Smooth muscle cell (in vitro differentiated cells): Measurements from ENCODE around the gene GPR78. TPM values are rescaled to one million over a fixed set of nuclear protein-coding genes. Genes with fewer than 3 reads are reported as not detected.
"Not testable (repeated sequence)": the region's sequence is repeated elsewhere in the genome, so short reads cannot be mapped to it uniquely, and the experiment has no call there.

Experiments used
- DNase-seq: peaks from one replicate; lab custom pipeline; 2025; ENCODE audit not compliant: unreplicated experiment; lab: John Stamatoyannopoulos, UW
- H2AFZ ChIP-seq: fragments of 200-600 bp; sonication (generic); 2 replicates; pipeline ENCODE4 v1.6.0; 2016; ENCODE audit warnings: antibody characterized with exemption, low read depth, mild to moderate bottlenecking
- H3F3A ChIP-seq: fragments of 200-600 bp; sonication (generic); 2 replicates; pipeline ENCODE4 v1.6.0; 2017; ENCODE audit warnings: antibody characterized with exemption, low read depth
- H3K27ac ChIP-seq: fragments of 200-600 bp; sonication (generic); 2 replicates; pipeline ENCODE4 v1.5.1; 2016; ENCODE audit warnings: low read depth, mild to moderate bottlenecking
- H3K27me3 ChIP-seq: fragments of 200-600 bp; sonication (generic); 2 replicates; pipeline ENCODE4 v1.6.1; 2016; ENCODE audit warnings: low read depth, mild to moderate bottlenecking
- H3K36me3 ChIP-seq: fragments of 200-600 bp; sonication (generic); 2 replicates; pipeline ENCODE4 v1.5.1; 2016; ENCODE audit warnings: low read depth
- H3K4me1 ChIP-seq: fragments of 200-600 bp; sonication (generic); 2 replicates; pipeline ENCODE4 v1.5.1; 2016; ENCODE audit warnings: low read depth
- H3K4me2 ChIP-seq: fragments of 200-600 bp; sonication (generic); 2 replicates; pipeline ENCODE4 v1.6.0; 2016; ENCODE audit warnings: mild to moderate bottlenecking
- H3K4me3 ChIP-seq: fragments of 200-600 bp; sonication (generic); 2 replicates; pipeline ENCODE4 v1.5.1; 2016; ENCODE audit warnings: mild to moderate bottlenecking
- H3K79me2 ChIP-seq: fragments of 200-600 bp; sonication (generic); 2 replicates; pipeline ENCODE4 v1.6.0; 2016; ENCODE audit warnings: low read depth, mild to moderate bottlenecking
- H3K9ac ChIP-seq: fragments of 200-600 bp; sonication (generic); 2 replicates; pipeline ENCODE4 v1.6.0; 2016; ENCODE audit warnings: low read depth
- H3K9me3 ChIP-seq: fragments of 200-600 bp; sonication (generic); replicated peaks from 2 replicates; pipeline ENCODE4 v1.5.1; 2016; ENCODE audit warnings: low read depth
- H4K20me1 ChIP-seq: fragments of 200-600 bp; sonication (generic); 2 replicates; pipeline ENCODE4 v1.6.0; 2016; ENCODE audit warnings: low read depth
- CTCF ChIP-seq: fragments of 200-600 bp; sonication (generic); IDR thresholded peaks from 2 replicates; pipeline ENCODE4 v1.5.1; 2017; ENCODE audit warnings: borderline replicate concordance, mild to moderate bottlenecking, antibody characterized with exemption; ENCODE audit not compliant: insufficient read depth, poor library complexity, severe bottlenecking
- WGBS: methylation state at CpG from one replicate; pipeline ENCODE4 v1.1.7; 2016; ENCODE audit warnings: low lambda C conversion rate; 5-methylcytosine and 5-hydroxymethylcytosine counted together
- polyA plus RNA-seq: library from polyadenylated mRNA; unstranded; fragments of >200 nt; fragmentation: Nextera tagmentation; extraction: Ambion mirVana; gene quantifications from 2 replicates; pipeline ENCODE4 v1.2.1, GENCODE V29; 2016
- total RNA-seq: library from RNA; depleted of rRNA; stranded (reverse); fragments of >200 nt; gene quantifications from 2 replicates; pipeline ENCODE4 v1.2.3, GENCODE V29; 2014

GPR78 gene
- total and polyA plus RNA-seq, 2 experiments from 2014 or later = 0.05 TPM; not detected in 1

DNA sequence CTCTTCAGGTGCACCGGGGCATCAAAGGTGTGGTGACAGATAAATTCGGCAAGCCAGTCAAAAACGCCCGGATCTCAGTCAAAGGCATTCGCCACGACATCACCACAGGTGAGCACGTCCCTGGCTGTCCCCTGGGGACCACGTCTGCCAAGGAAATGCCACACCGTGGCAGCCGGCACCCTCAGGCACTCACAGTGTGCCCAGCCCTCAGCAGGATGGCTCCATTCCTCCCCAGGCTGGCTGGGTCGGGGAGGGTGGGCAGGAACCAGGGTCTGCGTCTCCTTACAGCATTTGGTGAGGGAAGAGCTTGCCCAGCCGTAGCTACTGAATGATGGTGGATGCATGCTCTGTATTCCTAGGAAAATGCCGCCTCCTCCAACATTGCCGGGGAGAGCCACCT lies 38.2 kb downstream of the GPR78 start:
- Histone ChIP-seq H3F3A (no peaks in the 10 kb centered on the region), H3K9me3 (no peaks in the 10 kb centered on the region), H3K9ac (no peak overlapping the region), H2AFZ (no peak overlapping the region), H3K4me2 (no peak overlapping the region), H3K36me3 (no peaks in the 10 kb centered on the region), H3K27ac (no peak overlapping the region), H3K4me1 (no peaks in the 10 kb centered on the region), H3K79me2 (no peaks in the 10 kb centered on the region), H3K27me3 (no peaks in the 10 kb centered on the region), H4K20me1 (no peaks in the 10 kb centered on the region), H3K4me3 (no peak overlapping the region)
- WGBS = 88% methylated on average over 15 of the region's 15 CpGs
- no peak for TF ChIP-seq CTCF
- no peak for DNase-seq

DNA sequence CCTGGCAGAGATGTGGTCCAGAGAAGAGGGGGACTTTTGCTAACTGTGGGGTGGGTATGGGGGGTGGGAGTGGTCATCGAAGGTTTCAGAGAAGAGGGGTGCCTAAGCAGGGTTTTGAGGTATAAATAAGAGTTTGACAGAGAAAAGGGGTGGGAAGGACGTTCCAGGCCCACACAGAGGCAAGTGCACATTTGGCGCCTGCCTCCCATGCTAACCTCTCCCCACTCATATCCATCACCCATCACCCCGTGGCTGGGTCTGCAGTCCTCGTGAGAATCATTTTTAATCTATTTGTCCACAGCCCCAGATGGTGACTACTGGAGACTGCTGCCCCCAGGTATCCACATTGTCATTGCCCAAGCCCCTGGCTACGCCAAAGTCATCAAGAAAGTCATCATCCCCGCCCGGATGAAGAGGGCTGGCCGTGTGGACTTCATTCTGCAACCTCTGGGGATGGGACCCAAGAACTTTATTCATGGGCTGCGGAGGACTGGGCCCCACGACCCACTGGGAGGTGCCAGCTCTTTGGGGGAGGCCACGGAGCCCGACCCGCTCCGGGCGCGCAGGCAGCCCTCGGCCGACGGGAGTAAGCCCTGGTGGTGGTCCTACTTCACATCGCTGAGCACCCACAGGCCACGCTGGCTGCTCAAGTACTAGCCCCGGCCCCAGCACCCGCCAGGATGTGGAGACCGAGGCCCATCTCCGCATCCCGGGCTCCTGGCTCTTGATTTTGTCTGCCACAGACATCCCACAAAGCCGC lies 38.9 kb downstream of the GPR78 start:
- 94% methylated on average over 28 of the region's 28 CpGs for WGBS
- no peak for TF ChIP-seq CTCF
- H3F3A ChIP-seq = no peaks in the 10 kb centered on the region

GRCh38 chr4:8621135-8621534 lies 40.9 kb downstream of the GPR78 start:
- H3K79me2 ChIP-seq, H3K27ac ChIP-seq, H3K9me3 ChIP-seq, H4K20me1 ChIP-seq, H2AFZ ChIP-seq, H3F3A ChIP-seq, DNase-seq, H3K4me3 ChIP-seq, H3K4me1 ChIP-seq, H3K9ac ChIP-seq, H3K36me3 ChIP-seq, H3K27me3 ChIP-seq, H3K4me2 ChIP-seq: not testable (repeated sequence)
- WGBS = 96% methylated on average over 12 of the region's 14 CpGs

More for the DNA sequence above, 38.9 kb downstream of the GPR78 start:
- no peaks in the 10 kb centered on the region for H3K36me3 ChIP-seq
- no peaks in the 10 kb centered on the region for H3K9me3 ChIP-seq
- H3K27ac ChIP-seq = no peak overlapping the region
- no peak for DNase-seq
- H3K4me2 ChIP-seq = no peak overlapping the region
- no peaks in the 10 kb centered on the region for H3K79me2 ChIP-seq
- no peaks in the 10 kb centered on the region for H3K4me1 ChIP-seq
- H2AFZ ChIP-seq = no peak overlapping the region
- H3K27me3 ChIP-seq = no peaks in the 10 kb centered on the region
- H3K9ac ChIP-seq = no peak overlapping the region
- no peaks in the 10 kb centered on the region for H4K20me1 ChIP-seq
- H3K4me3 ChIP-seq = no peak overlapping the region

DNA sequence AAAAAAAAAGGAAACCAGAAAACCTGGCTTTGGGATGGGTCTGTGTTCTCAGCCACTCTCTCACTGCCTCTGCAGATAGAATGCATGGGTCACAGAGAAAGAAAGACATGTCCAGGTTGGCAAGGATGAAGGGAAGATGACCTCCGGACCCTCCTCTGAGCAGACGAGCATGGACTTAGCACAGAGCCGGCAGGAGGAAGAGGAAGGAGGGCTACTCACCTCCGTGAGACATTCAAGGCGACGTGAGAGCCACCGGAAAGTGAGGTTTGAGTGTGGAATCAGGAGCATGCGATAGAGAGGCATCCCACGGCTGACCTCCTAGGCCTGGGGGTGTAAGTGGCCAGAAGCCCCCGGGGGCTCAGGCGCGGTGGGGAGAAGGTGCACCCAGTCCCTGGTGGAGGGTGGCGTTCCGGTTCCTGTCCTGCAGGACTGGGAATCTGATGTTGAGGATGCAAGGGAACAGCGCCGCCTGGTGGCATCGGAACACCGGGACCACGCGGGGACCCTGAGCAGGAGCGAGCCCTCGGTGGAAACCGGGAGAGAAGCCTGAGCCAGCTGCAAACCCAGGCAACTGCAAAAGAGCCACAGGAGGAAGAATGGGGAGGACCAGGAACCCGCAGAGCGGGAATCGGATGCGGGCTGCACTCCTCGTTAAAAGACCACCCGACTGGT lies 44.5 kb downstream of the GPR78 start:
- not testable (repeated sequence) for H2AFZ ChIP-seq, H3F3A ChIP-seq, H3K27ac ChIP-seq, H4K20me1 ChIP-seq, H3K4me3 ChIP-seq, H3K9me3 ChIP-seq, H3K4me2 ChIP-seq, DNase-seq, H3K36me3 ChIP-seq, H3K79me2 ChIP-seq, H3K9ac ChIP-seq, H3K27me3 ChIP-seq, H3K4me1 ChIP-seq
- WGBS = no CpG with 5 or more reads among the region's 29 CpGs

- H4K20me1 ChIP-seq, H3K9ac ChIP-seq, H3K4me1 ChIP-seq, H3K4me3 ChIP-seq, H3K36me3 ChIP-seq, H3F3A ChIP-seq, H3K27me3 ChIP-seq, H3K79me2 ChIP-seq, DNase-seq, H3K9me3 ChIP-seq, H3K27ac ChIP-seq, H2AFZ ChIP-seq, H3K4me2 ChIP-seq: not testable (repeated sequence)
- no CpG with 5 or more reads among the region's 29 CpGs for WGBS
These were observed 50.2 kb downstream of the GPR78 start for GRCh38 chr4:8630240-8630905.

- not testable (repeated sequence) for H3K79me2 ChIP-seq, H3K9me3 ChIP-seq, H3K4me2 ChIP-seq, H3K27ac ChIP-seq, H3K4me3 ChIP-seq, H2AFZ ChIP-seq, H4K20me1 ChIP-seq, H3K36me3 ChIP-seq, H3K9ac ChIP-seq, H3K27me3 ChIP-seq, DNase-seq, H3F3A ChIP-seq, H3K4me1 ChIP-seq
- WGBS = 100% methylated on average over 2 of the region's 6 CpGs
These were observed 51.7 kb downstream of the GPR78 start for GRCh38 chr4:8631896-8632295.
